HG02798 (cell line): ENCODE results near the gene MXRA5.
"Not testable (repeated sequence)": the region's sequence is repeated elsewhere in the genome, so short reads cannot be mapped to it uniquely, and the experiment has no call there.

Experiments
- ATAC-seq: cut with Tn5 transposase; IDR thresholded peaks from one replicate; pipeline ENCODE4 v1.9.1; 2021; ENCODE audit warnings: mild to moderate bottlenecking; ENCODE audit not compliant: unreplicated experiment, poor library complexity

The MXRA5 gene

DNA sequence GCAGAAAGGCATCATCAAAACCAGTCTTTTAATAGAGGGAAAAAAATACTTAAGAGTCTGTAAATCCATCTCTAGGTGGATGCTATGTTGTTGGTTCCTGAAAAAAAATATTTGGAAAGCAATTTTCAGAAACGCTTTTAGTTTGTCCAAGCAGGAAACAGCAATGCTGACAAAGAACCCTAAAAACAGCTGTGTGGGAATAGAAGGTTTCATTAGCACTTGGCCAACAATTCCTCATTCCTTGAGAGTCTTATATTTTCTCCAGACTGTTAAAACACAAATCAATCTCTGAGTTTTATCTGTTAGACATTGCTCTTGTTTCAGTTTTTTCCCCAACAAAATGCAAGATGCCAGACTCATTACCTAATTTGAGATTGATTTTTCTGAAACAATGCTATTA is 6.4 kb downstream of the MXRA5 start:
- no peak for ATAC-seq

DNA sequence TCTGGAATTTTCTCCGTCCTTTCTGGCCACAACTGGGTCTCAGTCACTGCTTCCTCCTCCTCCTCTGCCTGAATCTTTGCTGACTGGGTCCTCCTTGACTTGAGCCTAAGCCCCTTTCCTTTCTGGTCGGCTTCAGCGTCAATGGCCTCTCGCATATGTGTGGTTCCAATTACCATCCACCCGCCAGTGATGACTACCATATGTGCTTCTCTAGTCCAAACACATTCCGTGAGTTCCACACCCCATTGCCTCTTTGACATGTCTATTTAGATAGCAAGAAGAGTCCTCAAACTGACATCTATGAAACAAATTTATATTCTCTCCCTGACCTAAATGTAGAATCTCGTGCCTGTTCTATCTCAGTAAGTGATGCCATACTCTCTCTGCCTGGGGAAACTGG is 19.8 kb downstream of the MXRA5 start:
- no peak for ATAC-seq

DNA sequence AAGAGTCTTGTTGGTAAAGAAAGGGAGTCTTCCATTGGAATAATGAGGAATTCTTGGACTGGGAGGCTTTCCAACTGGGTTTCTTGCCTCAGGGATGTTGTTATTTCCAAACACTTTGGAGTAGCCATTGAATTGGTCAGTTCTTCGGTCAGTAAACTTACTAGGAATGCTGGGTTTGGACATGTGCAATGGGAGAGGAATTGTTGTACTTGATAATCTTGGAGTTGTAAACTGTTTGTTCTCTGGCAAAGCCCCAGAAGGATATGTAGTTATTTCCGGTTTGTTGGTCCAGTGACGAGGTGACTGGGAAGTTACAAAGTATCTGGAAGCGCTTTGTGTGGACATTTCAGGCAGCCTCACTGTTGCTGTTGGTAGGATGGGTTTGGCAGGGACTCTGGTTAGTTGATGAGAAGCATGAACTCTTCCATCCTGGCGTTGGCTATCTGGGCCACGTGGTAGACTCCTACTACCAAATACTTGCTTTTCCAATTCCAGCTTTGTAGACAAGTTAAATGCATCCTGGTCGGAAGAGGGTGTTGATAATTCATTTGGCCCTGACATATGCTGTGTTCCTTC is 25.9 kb downstream of the MXRA5 start:
- no peak for ATAC-seq

DNA sequence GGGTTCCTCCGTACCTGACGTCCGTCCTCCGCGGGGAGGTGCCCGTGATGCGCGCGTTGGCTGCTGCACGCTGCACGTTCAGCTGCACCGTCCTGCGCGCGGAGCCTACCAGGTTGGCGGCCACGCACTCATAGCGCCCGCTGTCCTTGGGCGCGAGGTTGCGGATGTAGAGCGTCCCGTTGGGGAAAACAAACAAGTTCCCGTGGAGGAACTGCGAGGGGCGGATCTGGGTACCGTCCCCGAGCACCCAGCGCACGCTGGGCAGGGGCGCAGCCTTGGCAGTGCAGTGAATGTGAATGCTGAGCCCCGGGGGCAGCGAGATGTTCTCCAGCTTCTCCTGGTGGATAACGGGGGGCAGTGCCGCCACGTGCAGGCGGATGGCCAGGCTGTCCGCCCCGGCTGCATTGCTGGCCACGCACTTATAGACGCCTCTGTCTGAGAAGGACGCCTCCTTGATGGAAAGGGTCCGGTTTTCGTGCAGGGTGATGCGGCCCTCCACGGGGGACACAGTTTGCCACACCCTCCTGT is 29.2 kb downstream of the MXRA5 start:
- no peak for ATAC-seq

DNA sequence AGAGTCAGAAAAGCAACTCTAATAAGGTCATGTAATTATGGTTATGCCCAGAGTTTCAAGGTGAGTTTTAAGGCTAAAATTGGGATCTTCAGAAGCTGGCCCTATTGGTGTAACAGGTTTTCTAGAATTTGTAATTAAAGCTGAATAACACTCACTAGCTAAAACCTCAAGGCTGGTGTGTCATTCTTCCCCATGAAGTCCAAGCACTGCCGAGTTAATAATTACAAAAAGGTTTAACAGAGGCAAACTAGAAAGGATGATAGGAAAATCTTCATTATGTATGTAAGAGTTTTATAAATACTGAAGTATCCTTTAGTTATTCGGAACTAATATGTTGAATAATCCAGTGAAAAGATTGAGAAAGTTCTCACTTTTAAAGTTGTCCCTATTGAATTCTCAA is 34.3 kb downstream of the MXRA5 start:
- ATAC-seq: no peak

DNA sequence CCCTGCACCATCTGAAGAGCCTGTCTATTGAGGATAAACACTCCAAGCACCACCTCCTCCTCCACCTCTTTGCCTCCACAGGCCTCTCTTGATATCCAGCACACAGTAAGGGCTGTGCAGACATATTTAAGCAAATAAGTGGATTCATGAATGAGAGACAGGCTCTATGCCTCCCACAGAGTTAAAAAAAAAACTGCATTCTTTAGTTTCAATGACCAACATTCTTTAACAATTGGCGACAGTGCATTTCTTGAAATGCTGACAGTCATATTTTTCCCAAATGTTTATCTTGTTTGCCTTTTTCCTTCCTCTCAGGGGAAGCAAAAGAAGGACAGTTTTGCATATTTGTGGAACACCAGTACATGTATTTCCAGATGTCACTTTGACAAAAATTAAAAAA is 38.6 kb downstream of the MXRA5 start:
- ATAC-seq: no peak

DNA sequence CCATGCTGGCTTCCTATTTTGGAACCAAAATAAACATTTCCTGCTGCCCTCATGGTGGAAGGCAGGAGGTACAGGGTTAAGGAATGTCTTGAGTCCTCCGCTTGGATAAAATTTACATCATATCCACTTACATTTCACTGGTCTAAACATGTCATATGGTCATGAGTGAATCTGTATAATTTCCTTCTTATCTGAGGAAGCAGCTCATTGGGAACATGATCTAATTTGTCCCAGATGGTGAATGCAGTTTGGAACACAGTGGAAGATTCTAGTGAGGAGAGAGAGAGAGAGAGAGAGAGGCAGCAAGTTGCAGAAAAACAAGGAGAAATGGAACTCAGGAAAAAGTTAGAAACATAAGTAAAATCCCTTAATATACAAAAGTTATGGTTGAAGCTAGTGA is 46.8 kb downstream of the MXRA5 start:
- no peak for ATAC-seq

DNA sequence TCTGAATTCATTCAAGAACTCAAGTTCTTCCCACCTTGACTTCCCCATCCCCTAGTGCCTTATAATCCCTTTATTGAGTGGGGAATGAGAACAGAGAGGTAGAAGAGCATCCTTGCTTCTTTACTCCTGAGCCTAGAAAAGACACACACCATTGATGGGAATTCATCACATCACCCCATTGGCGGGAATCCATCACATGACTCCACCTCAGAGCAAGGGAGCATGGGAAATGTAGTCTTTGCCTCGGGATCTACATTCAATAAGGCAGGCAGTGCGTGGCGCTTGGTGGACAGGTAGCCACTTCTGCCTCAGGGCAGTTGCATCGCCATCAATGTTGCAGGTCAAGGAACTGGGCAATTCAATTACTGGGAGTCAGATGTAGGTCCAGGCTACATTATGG is 50.7 kb downstream of the MXRA5 start:
- ATAC-seq: no peak

DNA sequence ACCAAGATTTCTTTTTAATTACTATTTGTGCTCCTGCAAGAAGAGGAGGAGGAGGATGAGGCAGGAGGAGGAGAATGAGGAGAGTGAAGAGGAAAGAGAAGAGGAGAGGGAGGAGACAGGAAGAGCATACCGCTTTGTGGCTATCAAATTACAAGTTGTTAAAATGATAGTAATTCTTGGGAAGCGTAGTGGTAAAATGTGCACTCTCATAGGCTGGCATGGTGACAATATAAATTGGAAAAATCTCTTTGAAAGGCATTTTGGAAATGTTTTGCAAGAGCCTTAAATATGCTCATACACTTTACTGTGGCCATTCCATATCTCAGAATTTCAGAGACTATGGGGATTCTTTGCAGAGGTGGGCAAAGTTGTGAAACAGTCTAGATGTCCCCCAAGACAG is 53.2 kb downstream of the MXRA5 start:
- no peak for ATAC-seq

GRCh38 chrX:3290561-3290960 is 55.9 kb downstream of the MXRA5 start:
- ATAC-seq: no peak

- ATAC-seq: no peak
Measured at GRCh38 chrX:3286196-3286945, 60.1 kb downstream of the MXRA5 start.

- ATAC-seq: no peak
Measured at GRCh38 chrX:3280706-3281105, 65.7 kb downstream of the MXRA5 start.

GRCh38 chrX:3273668-3274067 is 72.8 kb downstream of the MXRA5 start:
- not testable (repeated sequence) for ATAC-seq

- ATAC-seq: no peak
Measured at GRCh38 chrX:3271834-3272186, 74.6 kb downstream of the MXRA5 start.

GRCh38 chrX:3271183-3271833 is 75.1 kb downstream of the MXRA5 start:
- no peak for ATAC-seq

- no peak for ATAC-seq
Measured at GRCh38 chrX:3268829-3269228, 77.6 kb downstream of the MXRA5 start.

- ATAC-seq: no peak
Measured at GRCh38 chrX:3263681-3264126, 82.7 kb downstream of the MXRA5 start.

GRCh38 chrX:3262901-3263300 is 83.6 kb downstream of the MXRA5 start:
- no peak for ATAC-seq
